Measurements from ENCODE around the gene KRTAP10-4. TPM values are rescaled to one million over a fixed set of nuclear protein-coding genes. Genes with fewer than 3 reads are reported as not detected.
"Not testable (repeated sequence)": the region's sequence is repeated elsewhere in the genome, so short reads cannot be mapped to it uniquely, and the experiment has no call there.

Gene KRTAP10-4
- total RNA-seq, 2 experiments from 2014 or later = not detected

GRCh38 chr21:44556879-44557278, 16.6 kb upstream of the KRTAP10-4 start:
- H3K36me3 ChIP-seq (ENCODE audit: insufficient read depth, low read length) = no peaks in the 10 kb centered on the region
- no peak overlapping the region for H3K27ac ChIP-seq (ENCODE audit: low read depth, low read length, poor library complexity, severe bottlenecking)
- H3K4me3 ChIP-seq (ENCODE audit: low read depth, low read length, poor library complexity, severe bottlenecking) = no peak overlapping the region
- no peak overlapping the region for H2AFZ ChIP-seq (ENCODE audit: low read length)
- TF ChIP-seq CTCF (conservative IDR thresholded peaks at IDR 0.05; ENCODE audit: low read length) = no peak
- no peak for TF ChIP-seq EZH2phosphoT487 (IDR thresholded peaks at IDR 0.05; ENCODE audit: borderline replicate concordance, low read depth, low read length)
- no peaks in the 10 kb centered on the region for H3K4me1 ChIP-seq (ENCODE audit: insufficient read depth, low read length, poor library complexity, severe bottlenecking)
- no peaks in the 10 kb centered on the region for H3K79me2 ChIP-seq (ENCODE audit: insufficient read depth, low read depth, low read length)
- DNase-seq (ENCODE audit: low spot score) = no peak
- no peak overlapping the region for H3K4me2 ChIP-seq (ENCODE audit: low read length)
- no peaks in the 10 kb centered on the region for H3K9me2 ChIP-seq (ENCODE audit: insufficient read depth, low read length)
- BruUV-seq (replicated peaks) = no TSS peak
- ChIA-PET POLR2A (interaction anchor here (0.6 kb wide), 1 partner anchor 40 kb away, joined by 3 read pairs; no protein-coding TSS in a partner anchor), CTCF (ENCODE audit: unreplicated experiment) (no interaction called here)
- no peaks in the 10 kb centered on the region for H3K9me3 ChIP-seq (ENCODE audit: low read length)
- no peaks in the 10 kb centered on the region for H4K20me1 ChIP-seq (ENCODE audit: insufficient read depth, low read length)
- intact Hi-C loops (cut with micrococcal nuclease; ENCODE audit: unreplicated experiment) = no loop called here

GRCh38 chr21:44557491-44558328, 15.8 kb upstream of the KRTAP10-4 start:
- H4K20me1 ChIP-seq (ENCODE audit: insufficient read depth, low read length) = no peaks in the 10 kb centered on the region
- no peak overlapping the region for H2AFZ ChIP-seq (ENCODE audit: low read length)
- no peak for DNase-seq (ENCODE audit: low spot score)
- no peaks in the 10 kb centered on the region for H3K79me2 ChIP-seq (ENCODE audit: insufficient read depth, low read depth, low read length)
- H3K4me1 ChIP-seq (ENCODE audit: insufficient read depth, low read length, poor library complexity, severe bottlenecking) = no peaks in the 10 kb centered on the region
- H3K4me3 ChIP-seq (ENCODE audit: low read depth, low read length, poor library complexity, severe bottlenecking) = no peak overlapping the region
- H3K9me2 ChIP-seq (ENCODE audit: insufficient read depth, low read length) = no peaks in the 10 kb centered on the region
- ChIA-PET POLR2A (no interaction called here), CTCF (ENCODE audit: unreplicated experiment) (no interaction called here)
- TF ChIP-seq EZH2phosphoT487 (IDR thresholded peaks at IDR 0.05; ENCODE audit: borderline replicate concordance, low read depth, low read length) (no peak), CTCF (conservative IDR thresholded peaks at IDR 0.05; ENCODE audit: low read length) (no peak)
- no peaks in the 10 kb centered on the region for H3K9me3 ChIP-seq (ENCODE audit: low read length)
- H3K4me2 ChIP-seq (ENCODE audit: low read length) = no peak overlapping the region
- intact Hi-C loops (cut with micrococcal nuclease; ENCODE audit: unreplicated experiment) = no loop called here
- no peak overlapping the region for H3K27ac ChIP-seq (ENCODE audit: low read depth, low read length, poor library complexity, severe bottlenecking)
- no peaks in the 10 kb centered on the region for H3K36me3 ChIP-seq (ENCODE audit: insufficient read depth, low read length)
- BruUV-seq (replicated peaks) = no TSS peak

- DNase-seq (ENCODE audit: low spot score); H3K4me1 ChIP-seq (ENCODE audit: insufficient read depth, low read length, poor library complexity, severe bottlenecking); H3K4me3 ChIP-seq (ENCODE audit: low read depth, low read length, poor library complexity, severe bottlenecking); H3K79me2 ChIP-seq (ENCODE audit: insufficient read depth, low read depth, low read length); CTCF ChIA-PET (ENCODE audit: unreplicated experiment); H3K9me2 ChIP-seq (ENCODE audit: insufficient read depth, low read length); H2AFZ ChIP-seq (ENCODE audit: low read length); H3K9me3 ChIP-seq (ENCODE audit: low read length); H4K20me1 ChIP-seq (ENCODE audit: insufficient read depth, low read length); H3K4me2 ChIP-seq (ENCODE audit: low read length); POLR2A ChIA-PET; H3K36me3 ChIP-seq (ENCODE audit: insufficient read depth, low read length); intact Hi-C loops (cut with micrococcal nuclease; ENCODE audit: unreplicated experiment); H3K27ac ChIP-seq (ENCODE audit: low read depth, low read length, poor library complexity, severe bottlenecking); BruUV-seq (replicated peaks): not testable (repeated sequence)
These were observed 15.2 kb upstream of the KRTAP10-4 start for GRCh38 chr21:44558329-44558675.

All from OCI-LY7 (cell line).